Left lobe of liver (tissue), 2 donors: ENCODE results near the gene EGFR. TPM values are rescaled to one million over a fixed set of nuclear protein-coding genes. Genes with fewer than 3 reads are reported as not detected.
"Not testable (repeated sequence)": the region's sequence is repeated elsewhere in the genome, so short reads cannot be mapped to it uniquely, and the experiment has no call there.

Experiments
- ATAC-seq: fragments of 200-7000 bp; cut with Tn5 transposase; one replicate; pipeline ENCODE4 v1.9.1; 2020; ENCODE audit warnings: mild to moderate bottlenecking, moderate library complexity
- DNase-seq: peaks from one replicate; pipeline ENCODE4 v3.0.0-alpha.2; 2020; ENCODE audit warnings: low spot score
- total RNA-seq: library from RNA; stranded (reverse); gene quantifications from one replicate; pipeline ENCODE4 v1.2.1, GENCODE V29; 2021
- donor health status: DM: no; HTN: no; CAD: no; lungs with moderate emphysema.
- donor health status: DM: no; HTN: yes; CAD: no.

Gene EGFR
- total RNA-seq, 1 donor from 2014 or later: 90.5 TPM

- peak; percentile 33 for ATAC-seq
- DNase-seq: no peak
Observed at GRCh38 chr7:55033236-55033846, 14.5 kb downstream of the EGFR start.

GRCh38 chr7:55034776-55035175, 16.0 kb downstream of the EGFR start:
- ATAC-seq: peak; percentile 41
- DNase-seq: no peak

- not testable (repeated sequence) for DNase-seq, ATAC-seq
Observed at GRCh38 chr7:55035410-55035809, 16.6 kb downstream of the EGFR start.

GRCh38 chr7:55036950-55037736, 18.3 kb downstream of the EGFR start:
- ATAC-seq (no peak), DNase-seq (no peak)

GRCh38 chr7:55043691-55044370, 25.0 kb downstream of the EGFR start:
- DNase-seq: no peak

GRCh38 chr7:55044371-55044717, 25.5 kb downstream of the EGFR start:
- DNase-seq (peak; percentile 68), ATAC-seq (peak; percentile 62)

More at GRCh38 chr7:55043691-55044370, 25.0 kb downstream of the EGFR start:
- peak; percentile 40 for ATAC-seq

GRCh38 chr7:55044791-55045190, 26.0 kb downstream of the EGFR start:
- DNase-seq (no peak), ATAC-seq (peak; percentile 18)

GRCh38 chr7:55046582-55047342, 27.9 kb downstream of the EGFR start:
- peak; percentile 51 for ATAC-seq
- DNase-seq: peak; percentile 61

- peak; percentile 84 for DNase-seq
- peak; percentile 80 for ATAC-seq
Observed at GRCh38 chr7:55048221-55048859, 29.5 kb downstream of the EGFR start.

GRCh38 chr7:55050281-55050680, 31.5 kb downstream of the EGFR start:
- DNase-seq (no peak), ATAC-seq (no peak)

- ATAC-seq: no peak
- DNase-seq: no peak
Observed at GRCh38 chr7:55052081-55052480, 33.3 kb downstream of the EGFR start.

- DNase-seq (no peak), ATAC-seq (no peak)
Observed at GRCh38 chr7:55052741-55053427, 34.1 kb downstream of the EGFR start.

- ATAC-seq: no peak
- no peak for DNase-seq
Observed at GRCh38 chr7:55053651-55054571, 35.1 kb downstream of the EGFR start.

- ATAC-seq (no peak), DNase-seq (no peak)
Observed at GRCh38 chr7:55054758-55055157, 35.9 kb downstream of the EGFR start.

GRCh38 chr7:55055479-55055878, 36.7 kb downstream of the EGFR start:
- DNase-seq (no peak), ATAC-seq (no peak)

GRCh38 chr7:55056068-55056467, 37.3 kb downstream of the EGFR start:
- no peak for DNase-seq

GRCh38 chr7:55056577-55057480, 38.0 kb downstream of the EGFR start:
- peak; percentile 69 for DNase-seq
- ATAC-seq: peak; percentile 83

More at GRCh38 chr7:55056068-55056467, 37.3 kb downstream of the EGFR start:
- no peak for ATAC-seq

- DNase-seq: no peak
- no peak for ATAC-seq
Observed at GRCh38 chr7:55058314-55058713, 39.5 kb downstream of the EGFR start.
